Stomach (tissue), 9 donors: Measurements from ENCODE around the gene TSHZ2. TPM values are rescaled to one million over a fixed set of nuclear protein-coding genes. Genes with fewer than 3 reads are reported as not detected.

Experiments used
- DNase-seq, 2 donors: peaks; one replicate each; pipeline versions ENCODE4 v3.0.0 to v3.0.0-alpha.2; 2013 to 2019
- H3K27ac ChIP-seq, 5 donors: fragments of 200-600 bp in 4 of 5; sonication (generic) in 4 of 5; one replicate each; pipeline ENCODE4 v1.5.1; 2013 to 2019; ENCODE audit warnings: mild to moderate bottlenecking in 1 of 5, moderate library complexity in 1 of 5
- H3K27me3 ChIP-seq, 3 donors: fragments of 200-600 bp; sonication (generic); one replicate each; pipeline ENCODE4 v1.5.1; 2017 to 2019; ENCODE audit warnings: mixed run types in 1 of 3
- H3K36me3 ChIP-seq, 4 donors: fragments of 200-600 bp; sonication (generic); 1 replicate in 3 of 4; 2 replicates in 1 of 4; pipeline ENCODE4 v1.5.1; 2016 to 2019
- H3K4me1 ChIP-seq, 4 donors: fragments of 200-600 bp; sonication (generic); one replicate each; pipeline ENCODE4 v1.5.1; 2016 to 2019
- H3K4me3 ChIP-seq, 4 donors: fragments of 200-600 bp; sonication (generic) in 3 of 4; one replicate each; pipeline ENCODE4 v1.5.1; 2016 to 2019; ENCODE audit warnings: mild to moderate bottlenecking in 1 of 4
- H3K9me3 ChIP-seq, 4 donors: fragments of 200-600 bp; sonication (generic); one replicate each; pipeline ENCODE4 v1.5.1; 2016 to 2019
- EP300 ChIP-seq: sonication (generic); formaldehyde crosslinking; IDR thresholded peaks from one replicate; pipeline ENCODE4 v1.6.1; 2017; ENCODE audit warnings: antibody characterized with exemption
- POLR2A ChIP-seq, 4 donors: fragments of 450-650 bp; IDR thresholded peaks; one replicate each; pipeline ENCODE4 v1.6.1; 2016; ENCODE audit warnings: antibody characterized with exemption in 4 of 4, control low read depth in 2 of 4, mild to moderate bottlenecking in 1 of 4, moderate library complexity in 1 of 4
- POLR2AphosphoS5 ChIP-seq, 3 donors: sonication (generic); formaldehyde crosslinking; IDR thresholded peaks; one replicate each; pipeline ENCODE4 v1.6.1; 2016; ENCODE audit warnings: antibody characterized with exemption in 3 of 3
- WGBS, 5 donors: extraction: QIAGEN DNeasy Blood & Tissue Kit in 3 of 5; methylation state at CpG; one replicate each; pipeline versions ENCODE4 v1.1.5 to v1.1.7; 2013 to 2018; 5-methylcytosine and 5-hydroxymethylcytosine counted together
- intact Hi-C: fragments of 100-400 bp; cut with DNase I; formaldehyde crosslinking; loops from one replicate; pipeline ENCODE4 v1.15.1; 2023; ENCODE audit warnings: low total_unique reads
- polyA plus RNA-seq, 3 donors: library from polyadenylated mRNA; stranded (reverse); fragments of 200-250 nt; gene quantifications; one replicate each; pipeline ENCODE4 v1.2.3, GENCODE V29; 2013
- total RNA-seq, 5 donors: library from RNA; depleted of rRNA; stranded (reverse); fragments of >200 nt; gene quantifications; one replicate each; pipeline versions ENCODE4 v1.1.0 to v1.2.3, GENCODE V29; 2014 to 2016
- TF ChIP-seq, protein P1 (sequence below), 7 experiments: fragments of 450-650 bp in 4 of 7; fragments of 200-600 bp in 3 of 7; sonication (generic) in 3 of 7; IDR thresholded peaks; one replicate each; pipeline ENCODE4 v1.5.1; 2016 to 2019; ENCODE audit warnings: antibody characterized with exemption in 7 of 7, control low read depth in 2 of 7, mild to moderate bottlenecking in 1 of 7
- donor health status: healthy with polysubstance abuse.
- donor health status: Bipolar disorder and iron deficiency.
- donor health status: healthy.

The TSHZ2 gene
- total and polyA plus RNA-seq, 8 donors, result 2.9 to 20.5 (median 5.8) TPM

DNA sequence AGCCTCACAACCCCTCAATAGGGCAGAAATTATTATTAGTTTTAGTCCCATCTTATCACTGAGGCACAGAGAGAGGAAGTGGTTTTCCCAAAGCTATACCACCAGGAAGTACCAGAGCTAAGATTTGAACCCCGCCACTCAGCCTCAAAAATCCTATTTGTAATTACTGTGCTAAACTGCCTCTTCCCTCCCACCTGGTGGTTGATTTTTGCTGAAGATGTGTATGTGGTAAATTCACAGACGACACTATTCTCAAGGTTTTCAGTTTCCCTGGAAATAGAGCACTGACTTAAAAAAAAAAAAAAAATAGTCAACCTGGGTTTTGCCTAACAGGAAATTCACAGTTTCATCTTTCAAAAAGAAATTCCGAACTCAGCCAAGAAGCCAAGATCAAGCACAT lies 57.9 kb downstream of the TSHZ2 start:
- H3K4me3 ChIP-seq, result no peak overlapping the region
- no peak for TF ChIP-seq POLR2A (IDR thresholded peaks at IDR 0.05)
- no peak for TF ChIP-seq POLR2AphosphoS5 (IDR thresholded peaks at IDR 0.05)
- no peak for TF ChIP-seq EP300
- TF ChIP-seq, protein P1, sequence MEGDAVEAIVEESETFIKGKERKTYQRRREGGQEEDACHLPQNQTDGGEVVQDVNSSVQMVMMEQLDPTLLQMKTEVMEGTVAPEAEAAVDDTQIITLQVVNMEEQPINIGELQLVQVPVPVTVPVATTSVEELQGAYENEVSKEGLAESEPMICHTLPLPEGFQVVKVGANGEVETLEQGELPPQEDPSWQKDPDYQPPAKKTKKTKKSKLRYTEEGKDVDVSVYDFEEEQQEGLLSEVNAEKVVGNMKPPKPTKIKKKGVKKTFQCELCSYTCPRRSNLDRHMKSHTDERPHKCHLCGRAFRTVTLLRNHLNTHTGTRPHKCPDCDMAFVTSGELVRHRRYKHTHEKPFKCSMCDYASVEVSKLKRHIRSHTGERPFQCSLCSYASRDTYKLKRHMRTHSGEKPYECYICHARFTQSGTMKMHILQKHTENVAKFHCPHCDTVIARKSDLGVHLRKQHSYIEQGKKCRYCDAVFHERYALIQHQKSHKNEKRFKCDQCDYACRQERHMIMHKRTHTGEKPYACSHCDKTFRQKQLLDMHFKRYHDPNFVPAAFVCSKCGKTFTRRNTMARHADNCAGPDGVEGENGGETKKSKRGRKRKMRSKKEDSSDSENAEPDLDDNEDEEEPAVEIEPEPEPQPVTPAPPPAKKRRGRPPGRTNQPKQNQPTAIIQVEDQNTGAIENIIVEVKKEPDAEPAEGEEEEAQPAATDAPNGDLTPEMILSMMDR (IDR thresholded peaks at IDR 0.05), result no peak
- 66 to 80% (median 78%) methylated on average over 3 of the region's 3 CpGs for WGBS, 5 donors
- no peaks in the 10 kb centered on the region for H3K27me3 ChIP-seq
- H3K27ac ChIP-seq, result no peak overlapping the region
- no peaks in the 10 kb centered on the region for H3K9me3 ChIP-seq
- H3K4me1 ChIP-seq, result no peaks in the 10 kb centered on the region
- DNase-seq, result no peak
- intact Hi-C loops, result no loop called here
- no peaks in the 10 kb centered on the region for H3K36me3 ChIP-seq

DNA sequence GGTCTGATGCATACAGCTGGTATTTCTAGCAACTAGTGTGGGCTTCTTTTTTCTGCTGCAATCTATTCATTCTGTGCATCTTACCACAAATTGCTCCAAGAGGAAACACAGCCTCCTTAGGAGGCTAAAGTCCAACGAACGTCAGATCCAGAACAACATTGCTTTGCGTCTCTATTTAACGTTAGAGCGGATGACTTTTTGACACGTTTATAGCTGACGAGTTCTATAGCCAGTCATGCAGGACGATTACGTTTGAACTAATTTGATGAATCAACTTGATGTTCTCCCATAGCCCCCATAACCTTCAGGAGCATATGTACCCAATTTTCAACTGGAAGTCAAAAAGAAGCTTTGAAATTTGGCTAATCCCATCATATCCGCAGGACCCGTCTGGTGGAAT lies 59.9 kb downstream of the TSHZ2 start:
- TF ChIP-seq, protein P1 (IDR thresholded peaks at IDR 0.05), result no peak
- TF ChIP-seq POLR2A (IDR thresholded peaks at IDR 0.05), result no peak
- TF ChIP-seq EP300, result no peak
- TF ChIP-seq POLR2AphosphoS5 (IDR thresholded peaks at IDR 0.05), result no peak
- intact Hi-C loops, result no loop called here

DNA sequence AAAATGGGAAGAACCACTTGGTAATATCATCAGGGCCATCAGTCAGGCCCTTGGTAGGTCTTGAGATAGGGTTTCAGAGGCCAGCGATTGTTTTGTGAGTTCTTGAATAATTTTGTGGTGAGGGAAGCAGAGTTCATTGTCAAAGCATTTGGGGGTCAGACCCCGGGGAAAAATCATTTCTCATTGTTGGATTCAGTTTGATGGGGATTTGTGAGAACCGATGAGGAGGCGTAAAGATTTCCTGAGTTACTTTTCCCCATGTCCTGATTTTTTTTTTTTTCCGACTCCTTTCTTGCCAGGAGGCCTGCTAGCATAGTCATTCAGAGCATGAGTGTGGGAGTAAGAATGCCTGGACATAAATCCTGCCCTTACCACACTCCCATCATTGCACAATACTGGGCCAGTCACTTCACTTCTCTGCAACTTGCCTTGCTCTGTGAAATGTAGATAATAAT lies 60.3 kb downstream of the TSHZ2 start:
- TF ChIP-seq POLR2AphosphoS5 (IDR thresholded peaks at IDR 0.05) (peak in 1 of 3 donors; percentile 9), POLR2A (IDR thresholded peaks at IDR 0.05) (no peak)
- Histone ChIP-seq H3K36me3 (no peaks in the 10 kb centered on the region), H3K4me3 (no peak overlapping the region), H3K4me1 (no peaks in the 10 kb centered on the region), H3K9me3 (no peaks in the 10 kb centered on the region), H3K27ac (peak overlapping the region in 1 of 5 donors; percentile 29), H3K27me3 (no peaks in the 10 kb centered on the region)
- 72 to 88% (median 81%) methylated on average over 5 of the region's 5 CpGs for WGBS, 5 donors
- intact Hi-C loops, result no loop called here
- peak in 1 of 2 donors; percentile 50 for DNase-seq

More for the DNA sequence above, 59.9 kb downstream of the TSHZ2 start:
- Histone ChIP-seq H3K9me3 (no peaks in the 10 kb centered on the region), H3K27me3 (no peaks in the 10 kb centered on the region), H3K4me1 (no peaks in the 10 kb centered on the region), H3K36me3 (no peaks in the 10 kb centered on the region), H3K4me3 (no peak overlapping the region), H3K27ac (peak overlapping the region in 1 of 5 donors; percentile 29)
- WGBS, 5 donors, result 83 to 93% (median 88%) methylated on average over 11 of the region's 11 CpGs
- no peak for DNase-seq

DNA sequence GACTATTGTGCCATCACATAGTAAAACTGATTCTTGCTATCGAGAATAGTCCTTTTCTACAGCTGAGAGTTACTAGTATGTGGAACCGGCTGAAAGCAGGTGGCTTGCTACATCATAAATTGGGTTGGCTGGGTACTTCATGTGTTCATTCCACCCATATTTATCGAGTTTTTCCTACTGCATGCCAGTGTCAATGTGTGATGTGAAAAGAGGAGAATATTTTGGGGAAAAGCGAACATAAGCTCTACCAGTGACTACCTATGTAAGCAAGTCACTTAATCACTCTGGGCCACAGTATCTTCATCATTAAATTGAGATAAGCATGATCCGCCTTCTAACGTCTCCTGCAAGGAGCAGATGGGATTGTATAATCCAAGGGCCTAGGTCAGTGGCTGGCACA lies 61.0 kb downstream of the TSHZ2 start:
- Histone ChIP-seq H3K4me1 (no peaks in the 10 kb centered on the region), H3K36me3 (no peaks in the 10 kb centered on the region), H3K27me3 (no peaks in the 10 kb centered on the region), H3K9me3 (no peaks in the 10 kb centered on the region), H3K4me3 (no peak overlapping the region), H3K27ac (no peak overlapping the region)
- intact Hi-C loops, result no loop called here
- TF ChIP-seq POLR2A (IDR thresholded peaks at IDR 0.05), result no peak
- no peak for TF ChIP-seq EP300
- TF ChIP-seq, protein P1 (IDR thresholded peaks at IDR 0.05), result no peak
- no peak for TF ChIP-seq POLR2AphosphoS5 (IDR thresholded peaks at IDR 0.05)
- WGBS, 5 donors, result 75 to 85% (median 79%) methylated on average over 6 of the region's 6 CpGs
- DNase-seq, result no peak

DNA sequence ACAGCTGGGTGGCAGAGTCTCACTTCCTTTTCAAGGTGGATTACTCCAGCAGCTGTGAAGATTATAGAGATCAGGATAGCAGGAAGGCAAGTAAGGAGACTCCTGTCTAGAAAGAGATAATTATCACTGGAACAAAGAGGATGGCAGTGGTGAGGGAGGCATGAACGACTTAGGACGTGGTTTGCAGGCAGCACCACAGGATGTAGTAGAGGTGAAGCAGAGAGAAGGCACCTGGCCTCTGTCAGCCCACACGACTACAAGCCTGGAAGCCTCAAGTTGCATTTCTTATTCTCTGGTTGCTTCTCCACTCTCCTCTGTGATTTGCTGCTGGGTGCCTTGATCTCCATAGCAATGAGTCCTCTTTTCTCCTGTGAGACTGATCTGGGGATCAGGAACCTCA lies 62.7 kb downstream of the TSHZ2 start:
- no peak overlapping the region for H3K4me3 ChIP-seq
- no peaks in the 10 kb centered on the region for H3K4me1 ChIP-seq
- TF ChIP-seq EP300 (no peak), POLR2AphosphoS5 (IDR thresholded peaks at IDR 0.05) (no peak), POLR2A (IDR thresholded peaks at IDR 0.05) (no peak)
- TF ChIP-seq, protein P1 (IDR thresholded peaks at IDR 0.05), result no peak
- no peak for DNase-seq
- H3K36me3 ChIP-seq, result no peaks in the 10 kb centered on the region
- H3K9me3 ChIP-seq, result no peaks in the 10 kb centered on the region
- H3K27me3 ChIP-seq, result no peaks in the 10 kb centered on the region
- no peak overlapping the region for H3K27ac ChIP-seq
- intact Hi-C loops, result no loop called here
- 32 to 53% (median 42%) methylated on average over 3 of the region's 3 CpGs for WGBS, 5 donors
